ENCODE data around the gene SYNPO2L.
A peak's percentile ranks its signal among the peaks of the same experiment; 100 is the strongest.

Gene SYNPO2L

GRCh38 chr10:73648975-73649829 is 6.6 kb downstream of the SYNPO2L start:
- DNase-seq (ENCODE audit: low read depth in 2 of 2, low spot score in 1 of 2): no peak

- DNase-seq (ENCODE audit: low read depth in 2 of 2, low spot score in 1 of 2): no peak
Observed at GRCh38 chr10:73647875-73648651, 7.8 kb downstream of the SYNPO2L start.

GRCh38 chr10:73647211-73647874 is 8.5 kb downstream of the SYNPO2L start:
- no peak for DNase-seq (ENCODE audit: low read depth in 2 of 2, low spot score in 1 of 2)

GRCh38 chr10:73646598-73647041 is 9.2 kb downstream of the SYNPO2L start:
- no peak for DNase-seq (ENCODE audit: low read depth in 2 of 2, low spot score in 1 of 2)

- no peak for DNase-seq (ENCODE audit: low read depth in 2 of 2, low spot score in 1 of 2)
Observed at GRCh38 chr10:73645251-73645650, 10.6 kb downstream of the SYNPO2L start.

GRCh38 chr10:73644767-73645166 is 11.1 kb downstream of the SYNPO2L start:
- no peak for DNase-seq (ENCODE audit: low read depth in 2 of 2, low spot score in 1 of 2)

- DNase-seq (ENCODE audit: low read depth in 2 of 2, low spot score in 1 of 2): no peak
Observed at GRCh38 chr10:73644015-73644743, 11.7 kb downstream of the SYNPO2L start.

GRCh38 chr10:73643362-73643761 is 12.5 kb downstream of the SYNPO2L start:
- DNase-seq (ENCODE audit: low read depth in 2 of 2, low spot score in 1 of 2): no peak

GRCh38 chr10:73641328-73642060 is 14.3 kb downstream of the SYNPO2L start, which contains the start of gene MYOZ1:
MYOZ1 (minus strand) TSS chr10:73641474; CDS start chr10:73640017, 1,457 bp downstream.
- DNase-seq (ENCODE audit: low read depth in 2 of 2, low spot score in 1 of 2): no peak

GRCh38 chr10:73639286-73639685 is 16.5 kb downstream of the SYNPO2L start:
- DNase-seq (ENCODE audit: low read depth in 2 of 2, low spot score in 1 of 2): no peak

GRCh38 chr10:73635781-73636180 is 20.0 kb downstream of the SYNPO2L start:
- no peak for DNase-seq (ENCODE audit: low read depth in 2 of 2, low spot score in 1 of 2)

GRCh38 chr10:73634421-73634820 is 21.4 kb downstream of the SYNPO2L start:
- DNase-seq (ENCODE audit: low read depth in 2 of 2, low spot score in 1 of 2): no peak

- no peak for DNase-seq (ENCODE audit: low read depth in 2 of 2, low spot score in 1 of 2)
Observed at GRCh38 chr10:73629165-73629564, 26.7 kb downstream of the SYNPO2L start.

- DNase-seq (ENCODE audit: low read depth in 2 of 2, low spot score in 1 of 2): no peak
Observed at GRCh38 chr10:73628405-73628804, 27.4 kb downstream of the SYNPO2L start.

GRCh38 chr10:73627300-73627699 is 28.5 kb downstream of the SYNPO2L start:
- DNase-seq (ENCODE audit: low read depth in 2 of 2, low spot score in 1 of 2): no peak

GRCh38 chr10:73625884-73626752 is 29.7 kb downstream of the SYNPO2L start:
- peak; percentile 77 to 86 for DNase-seq (ENCODE audit: low read depth in 2 of 2, low spot score in 1 of 2)

GRCh38 chr10:73625004-73625883 is 30.6 kb downstream of the SYNPO2L start:
- no peak for DNase-seq (ENCODE audit: low read depth in 2 of 2, low spot score in 1 of 2)

- DNase-seq (ENCODE audit: low read depth in 2 of 2, low spot score in 1 of 2): no peak
Observed at GRCh38 chr10:73623056-73623455, 32.8 kb downstream of the SYNPO2L start.

All from stimulated activated CD8-positive, alpha-beta memory T cell treated with anti-CD3 and anti-CD28 coated beads, Interleukin-4, amount 100 ng/mL, for 4 hours (primary cell).